Measurements from ENCODE around the gene TNF. TPM values are rescaled to one million over a fixed set of nuclear protein-coding genes. Genes with fewer than 3 reads are reported as not detected.

TNF gene
- total RNA-seq, 1 donor from 2014 or later = not detected

GRCh38 chr6:31626952-31627351 is 51.6 kb downstream of the TNF start:
- no peak for DNase-seq (ENCODE audit: low read depth in 2 of 2)

DNA sequence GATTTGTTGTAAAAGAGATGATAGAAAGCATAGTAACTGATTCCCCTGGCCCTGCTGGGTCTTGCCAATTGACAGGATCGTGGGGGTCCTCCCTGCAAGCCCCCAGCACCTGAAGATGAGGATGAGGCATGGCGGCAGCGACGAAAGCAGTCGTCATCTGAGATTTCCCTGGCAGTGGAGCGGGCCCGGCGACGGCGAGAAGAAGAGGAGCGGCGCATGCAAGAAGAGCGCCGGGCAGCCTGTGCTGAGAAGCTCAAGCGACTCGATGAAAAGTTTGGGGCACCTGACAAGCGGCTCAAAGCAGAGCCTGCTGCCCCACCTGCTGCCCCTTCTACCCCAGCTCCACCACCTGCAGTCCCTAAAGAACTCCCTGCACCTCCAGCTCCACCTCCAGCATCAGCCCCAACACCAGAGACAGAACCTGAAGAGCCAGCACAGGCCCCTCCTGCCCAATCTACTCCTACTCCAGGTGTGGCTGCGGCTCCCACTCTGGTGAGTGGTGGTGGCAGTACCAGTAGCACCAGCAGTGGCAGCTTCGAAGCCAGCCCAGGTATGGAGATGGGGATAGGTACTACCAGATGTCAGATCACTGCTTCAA is 52.4 kb downstream of the TNF start:
- DNase-seq (ENCODE audit: low read depth in 2 of 2) = no peak

Other genes starting within 250 kb of the TNF start
- gene HLA-B, start 218.4 kb upstream of the TNF start, total RNA-seq = 258 and 476 TPM in 2 replicates
- gene MICA, start 172.0 kb upstream of the TNF start, total RNA-seq = 26.4 and 33.2 TPM in 2 replicates
- gene MICB, start 77.4 kb upstream of the TNF start, total RNA-seq = 6.8 and 8.3 TPM in 2 replicates
- gene MCCD1, start 46.6 kb upstream of the TNF start, total RNA-seq = not detected in 2 replicates
- gene DDX39B, start 33.6 kb upstream of the TNF start, total RNA-seq = 318 and 410 TPM in 2 replicates
- 0.13 TPM in 1 of 2 replicates, not detected in the other for gene ATP6V1G2, start 29.0 kb upstream of the TNF start, total RNA-seq
- gene NFKBIL1, start 28.0 kb upstream of the TNF start, total RNA-seq = 19.8 and 24.7 TPM in 2 replicates
- not detected in 2 replicates for gene LTA, start 3.3 kb upstream of the TNF start, total RNA-seq
- gene LTB, start 6.9 kb downstream of the TNF start, total RNA-seq = 6.4 and 11.8 TPM in 2 replicates
- gene LST1, start 10.7 kb downstream of the TNF start, total RNA-seq = 0.51 TPM in 1 of 2 replicates, not detected in the other
- not detected in 2 replicates for gene NCR3, start 17.4 kb downstream of the TNF start, total RNA-seq
- 0.13 TPM in 2 replicates for gene AIF1, start 39.7 kb downstream of the TNF start, total RNA-seq
- 19.8 and 35.0 TPM in 2 replicates for gene PRRC2A, start 45.1 kb downstream of the TNF start, total RNA-seq
- 86.7 and 158 TPM in 2 replicates for gene BAG6, start 77.1 kb downstream of the TNF start, total RNA-seq
- gene APOM, start 80.3 kb downstream of the TNF start, total RNA-seq = 0.39 and 0.51 TPM in 2 replicates
- 15.8 and 22.9 TPM in 2 replicates for gene C6orf47, start 85.2 kb downstream of the TNF start, total RNA-seq
- 9.0 and 11.5 TPM in 2 replicates for gene GPANK1, start 89.4 kb downstream of the TNF start, total RNA-seq
- gene CSNK2B, start 90.5 kb downstream of the TNF start, total RNA-seq = 76.5 and 99.5 TPM in 2 replicates
- 0.64 and 2.0 TPM in 2 replicates for gene LY6G5B, start 94.4 kb downstream of the TNF start, total RNA-seq
- 1.2 and 1.9 TPM in 2 replicates for gene LY6G5C, start 105.5 kb downstream of the TNF start, total RNA-seq
- gene ABHD16A, start 127.8 kb downstream of the TNF start, total RNA-seq = 43.8 and 59.8 TPM in 2 replicates
- gene LY6G6F, start 131.3 kb downstream of the TNF start, total RNA-seq = not detected in 2 replicates
- not detected in 2 replicates for gene LY6G6D, start 139.8 kb downstream of the TNF start, total RNA-seq
- gene LY6G6C, start 146.2 kb downstream of the TNF start, total RNA-seq = not detected in 2 replicates
- gene MPIG6B, start 147.8 kb downstream of the TNF start, total RNA-seq = not detected in 2 replicates
- gene DDAH2, start 153.7 kb downstream of the TNF start, total RNA-seq = 108 and 125 TPM in 2 replicates
- gene CLIC1, start 161.0 kb downstream of the TNF start, total RNA-seq = 464 and 694 TPM in 2 replicates
- 2.8 and 4.5 TPM in 2 replicates for gene MSH5, start 164.4 kb downstream of the TNF start, total RNA-seq
- gene SAPCD1, start 187.1 kb downstream of the TNF start, total RNA-seq = 2.0 and 3.3 TPM in 2 replicates
- gene VWA7, start 201.8 kb downstream of the TNF start, total RNA-seq = under 0.01 and 0.13 TPM in 2 replicates
- gene VARS1, start 220.2 kb downstream of the TNF start, total RNA-seq = 48.1 and 53.7 TPM in 2 replicates
- 29.5 and 39.2 TPM in 2 replicates for gene LSM2, start 231.4 kb downstream of the TNF start, total RNA-seq
- 1.2 and 1.4 TPM in 2 replicates for gene HSPA1L, start 239.7 kb downstream of the TNF start, total RNA-seq
- gene HSPA1A, start 240.0 kb downstream of the TNF start, total RNA-seq = 67.4 and 81.8 TPM in 2 replicates